Dermis blood vessel endothelial cell (primary cell): ENCODE data around the gene GRAMD2B. TPM values are rescaled to one million over a fixed set of nuclear protein-coding genes. Genes with fewer than 3 reads are reported as not detected.
A peak's percentile ranks its signal among the peaks of the same experiment; 100 is the strongest.
"Not testable (repeated sequence)": the region's sequence is repeated elsewhere in the genome, so short reads cannot be mapped to it uniquely, and the experiment has no call there.

ENCODE experiments used
- DNase-seq: peaks from one replicate; pipeline ENCODE4 v3.0.0; 2010
- total RNA-seq: library from RNA; depleted of rRNA; stranded (reverse); fragments of >200 nt; gene quantifications from 2 replicates; pipeline ENCODE4 v1.2.3, GENCODE V29; 2014

GRAMD2B gene
- total RNA-seq, 1 donor from 2014 or later = 7.3 TPM

DNA sequence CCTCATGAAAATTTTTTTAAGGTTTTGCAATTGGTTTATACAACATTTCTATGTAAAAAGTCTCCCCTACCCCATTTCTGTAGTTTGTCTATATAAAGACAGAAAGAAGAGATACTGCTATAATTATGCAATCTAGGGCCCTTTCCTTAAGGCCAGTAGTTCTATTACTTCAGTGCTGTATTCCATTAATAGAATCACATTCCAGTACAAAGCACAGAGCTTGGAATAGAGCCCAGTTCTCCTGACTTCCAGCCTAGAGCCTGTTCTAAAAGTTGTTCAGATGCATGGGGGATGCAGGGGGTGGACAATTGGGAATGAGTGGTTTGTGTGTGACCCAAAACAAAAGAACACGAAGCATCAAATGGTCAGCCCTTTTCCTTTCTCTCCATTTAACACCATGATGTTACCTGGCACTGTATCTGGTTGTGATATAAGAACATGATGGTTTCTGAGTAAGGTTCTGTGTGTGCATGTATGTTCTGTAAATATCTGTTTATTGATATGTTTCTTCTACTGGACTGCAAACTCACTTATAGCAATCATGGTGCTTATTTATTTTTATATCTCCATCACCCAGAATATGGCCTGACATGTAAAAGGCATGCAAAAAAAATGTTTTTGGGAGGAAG lies 8.2 kb upstream of the GRAMD2B start:
- DNase-seq = peak; percentile 1

DNA sequence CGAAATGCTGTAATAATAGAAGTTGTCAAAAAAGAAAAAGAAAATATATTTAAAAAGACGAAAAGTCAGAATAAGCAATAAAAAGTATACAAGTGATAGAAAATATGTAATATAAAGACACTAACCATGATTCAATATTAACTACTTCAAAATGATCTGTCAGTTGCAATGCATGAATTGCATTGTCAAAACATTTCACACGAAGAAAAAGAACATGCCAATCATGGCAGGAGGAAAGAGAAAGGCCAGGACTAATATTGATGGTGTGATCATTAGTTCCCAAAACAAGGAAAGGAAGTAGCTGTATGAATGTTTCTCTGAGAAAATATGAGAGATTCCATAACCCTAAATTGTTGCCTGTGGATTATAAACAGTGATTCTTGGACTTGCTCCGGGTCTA lies 7.4 kb upstream of the GRAMD2B start:
- DNase-seq = no peak

DNA sequence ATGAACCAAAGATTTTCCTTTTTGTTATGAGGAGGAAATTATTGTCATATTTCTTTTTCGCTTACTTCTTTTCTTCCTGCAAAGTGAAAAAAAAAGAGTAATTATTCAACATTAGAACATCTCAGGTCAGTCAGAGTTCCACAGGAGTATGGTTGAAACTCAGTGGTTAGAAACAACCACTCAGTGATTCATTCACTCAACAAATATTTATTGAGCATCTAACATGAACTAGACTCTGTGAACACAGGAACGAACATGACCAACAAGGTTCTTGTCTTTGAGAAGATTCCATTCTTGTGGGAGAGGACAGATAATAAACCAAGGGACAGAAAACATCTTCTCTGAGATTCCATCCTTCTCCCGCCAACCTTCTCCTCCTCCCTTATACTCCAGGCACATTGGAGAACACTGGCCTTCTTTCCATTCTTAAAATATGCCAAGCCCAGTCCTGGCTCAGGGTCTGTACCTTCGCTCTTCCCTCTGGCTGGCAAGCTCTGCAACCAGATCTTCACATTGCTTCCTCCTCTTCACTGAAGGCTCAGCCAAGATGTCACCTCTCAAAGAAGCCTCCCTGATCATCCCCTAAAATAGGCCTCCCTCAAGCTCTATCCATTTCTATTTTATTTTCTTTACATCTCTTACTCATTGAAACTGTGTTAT lies 6.8 kb upstream of the GRAMD2B start:
- no peak for DNase-seq

DNA sequence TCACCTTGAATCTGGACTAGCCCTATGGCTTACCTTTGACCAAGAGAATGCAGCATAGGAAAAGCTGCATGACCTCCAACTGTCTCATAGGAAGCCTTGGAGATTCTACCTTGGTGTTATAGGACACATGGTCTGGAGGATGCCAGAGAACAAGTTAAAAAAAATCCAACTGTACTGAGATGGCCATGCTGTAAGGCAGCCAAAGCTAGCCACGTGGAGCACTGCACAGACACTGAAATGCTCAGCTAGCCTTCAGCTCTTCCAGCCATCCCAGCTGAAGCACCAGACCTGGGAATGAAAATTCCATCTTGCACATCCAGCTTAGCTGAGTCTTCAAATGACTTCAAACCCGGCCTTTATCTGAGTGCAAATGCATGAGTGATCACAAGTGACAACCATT lies 6.0 kb upstream of the GRAMD2B start:
- no peak for DNase-seq

DNA sequence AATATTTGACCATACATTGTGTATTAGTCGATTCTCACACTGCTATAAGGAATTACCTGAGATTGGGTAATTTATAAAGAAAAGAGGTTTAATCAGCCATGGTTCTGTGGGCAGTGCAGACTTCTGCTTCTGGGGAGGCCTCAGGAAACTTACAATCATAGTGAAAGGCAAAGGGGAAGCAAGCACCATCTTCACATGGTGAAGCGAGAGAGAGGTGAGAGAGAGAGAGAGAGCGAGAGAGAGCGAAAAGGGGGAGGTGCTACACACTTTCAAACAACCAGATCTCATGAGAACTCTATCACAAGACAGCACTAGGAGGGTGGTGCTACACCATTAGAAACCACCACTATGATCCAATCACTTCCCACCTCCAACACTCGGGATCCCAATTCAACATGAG lies 4.1 kb upstream of the GRAMD2B start:
- DNase-seq = no peak

DNA sequence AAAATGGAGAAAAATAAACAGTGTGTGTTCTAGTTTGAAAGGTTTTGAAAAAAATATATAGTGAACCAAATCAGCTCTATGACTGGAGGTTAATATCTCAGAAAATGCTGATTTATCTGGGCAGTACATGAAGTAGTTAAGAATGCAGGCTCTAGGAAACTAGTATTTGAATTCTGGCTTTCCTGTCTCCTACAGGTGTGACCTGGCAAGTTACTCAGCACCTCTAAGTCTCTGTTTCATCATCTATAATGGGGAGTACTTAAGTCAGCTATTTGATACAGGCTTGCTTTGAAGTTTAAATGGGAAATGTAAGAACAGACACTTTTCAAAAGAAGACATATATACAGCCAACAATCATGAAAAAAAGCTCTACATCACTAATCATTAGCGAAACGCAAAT lies 5.2 kb downstream of the GRAMD2B start:
- no peak for DNase-seq

DNA sequence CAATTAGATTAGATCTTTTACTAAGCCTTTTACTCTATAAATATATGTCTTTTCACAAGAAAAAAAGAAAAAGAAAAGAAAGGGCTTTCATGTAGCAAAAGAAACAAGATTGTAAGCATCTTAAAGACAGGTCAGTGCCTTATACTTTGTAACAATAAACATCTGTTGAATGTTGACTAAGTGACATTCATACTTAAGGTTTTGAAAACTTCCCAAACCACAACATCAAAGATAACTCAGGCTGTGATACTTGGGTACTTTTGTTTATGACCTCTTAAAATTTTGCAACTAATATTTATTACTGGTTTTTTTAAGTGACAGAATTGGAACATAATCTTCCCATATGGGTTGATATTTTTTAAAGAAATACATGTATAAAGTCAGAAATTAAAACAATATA lies 7.4 kb downstream of the GRAMD2B start:
- DNase-seq = no peak

DNA sequence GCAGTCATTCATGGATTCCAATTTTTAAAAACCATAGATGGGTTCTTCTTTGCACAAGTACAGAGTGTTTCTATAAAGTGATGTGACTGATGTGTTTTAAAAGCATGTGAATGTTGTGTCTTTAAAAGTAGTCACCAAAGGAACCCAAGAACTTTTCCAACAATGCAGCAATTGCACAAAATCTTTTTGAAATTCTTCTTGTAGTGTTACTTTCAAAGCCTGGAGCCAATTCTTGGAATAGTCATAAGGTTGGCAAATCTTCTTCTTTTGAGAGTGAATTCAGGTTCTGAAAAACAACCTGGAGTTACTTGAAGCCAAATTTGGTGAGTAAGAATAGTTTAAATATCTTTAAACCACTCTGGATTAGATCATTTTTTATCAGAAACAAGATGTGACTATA lies 10.5 kb downstream of the GRAMD2B start:
- no peak for DNase-seq

DNA sequence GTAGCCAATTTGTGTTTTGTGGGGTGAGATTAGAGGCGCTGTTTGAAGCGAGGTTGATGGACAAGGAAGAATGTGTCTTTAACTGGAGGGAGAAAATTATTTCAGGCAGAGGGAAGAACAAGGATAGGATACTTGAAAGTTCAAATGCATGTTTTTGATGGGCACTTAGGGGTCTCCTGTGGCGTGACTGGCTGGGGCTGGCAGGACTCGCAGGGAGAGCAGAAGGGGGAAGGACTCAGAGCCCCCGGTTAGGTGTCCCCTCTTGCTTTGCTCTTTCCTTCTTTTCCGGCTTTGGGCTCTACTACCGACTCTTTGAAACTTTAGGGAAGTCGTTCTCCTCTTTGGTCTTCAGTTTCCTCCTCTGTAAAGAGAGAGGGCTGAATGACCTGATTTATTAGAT lies 12.1 kb downstream of the GRAMD2B start:
- DNase-seq = no peak

DNA sequence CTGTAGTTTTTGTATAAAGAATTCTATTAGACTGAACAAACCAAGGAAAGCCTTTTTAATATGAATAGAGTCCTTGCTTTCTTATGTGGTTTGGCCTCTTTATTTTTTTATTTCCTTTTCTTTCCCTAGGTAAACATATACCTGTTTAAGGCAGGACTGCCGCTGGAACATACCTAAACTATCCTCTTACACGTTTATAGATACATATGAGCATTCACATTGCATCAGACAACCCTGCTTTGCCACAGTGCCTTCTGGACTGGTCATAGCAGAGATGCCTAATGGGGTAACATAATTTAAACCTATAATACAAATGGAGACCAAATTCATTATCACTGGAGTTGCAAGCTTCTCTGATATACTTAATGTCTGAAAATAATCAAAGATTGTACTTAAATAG lies 12.5 kb downstream of the GRAMD2B start:
- no peak for DNase-seq

DNA sequence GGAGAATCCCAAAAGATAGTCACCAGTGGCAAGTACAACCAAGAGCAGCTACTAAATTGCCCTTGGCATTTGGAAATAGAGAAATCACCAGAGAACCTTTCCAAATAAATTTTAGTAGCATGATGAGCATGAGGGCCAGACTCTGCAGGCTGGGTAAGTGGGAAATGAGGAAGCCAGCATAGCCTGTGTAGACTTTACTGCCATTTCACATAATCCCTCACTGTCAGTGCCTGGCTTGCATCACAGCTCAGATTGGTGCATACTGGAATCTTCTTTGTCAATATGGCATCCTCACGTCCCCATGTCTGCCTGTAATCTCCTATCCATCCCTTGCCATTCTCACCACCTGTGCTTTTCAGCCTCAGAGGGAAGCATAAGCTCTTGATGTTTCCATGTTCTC lies 14.5 kb downstream of the GRAMD2B start:
- no peak for DNase-seq

DNA sequence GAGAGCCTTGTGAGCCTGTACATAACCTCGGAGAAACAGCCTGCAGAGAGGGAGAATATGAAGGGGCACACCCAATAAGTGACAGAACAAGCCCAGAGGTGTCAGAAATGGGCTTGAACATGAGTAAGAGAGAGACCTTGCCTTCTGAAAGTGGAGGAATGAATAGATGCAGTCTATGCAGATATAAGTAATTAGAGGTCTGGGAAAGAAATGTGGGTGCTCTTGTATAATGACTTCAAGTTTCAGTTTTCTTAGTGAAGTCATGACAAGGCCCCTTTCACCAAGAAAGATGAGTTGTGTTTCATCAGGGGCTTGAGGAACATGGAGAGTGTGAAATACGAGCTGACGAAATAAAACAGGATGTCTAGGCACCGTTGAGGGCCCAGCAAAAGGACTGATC lies 15.1 kb downstream of the GRAMD2B start:
- DNase-seq = no peak

DNA sequence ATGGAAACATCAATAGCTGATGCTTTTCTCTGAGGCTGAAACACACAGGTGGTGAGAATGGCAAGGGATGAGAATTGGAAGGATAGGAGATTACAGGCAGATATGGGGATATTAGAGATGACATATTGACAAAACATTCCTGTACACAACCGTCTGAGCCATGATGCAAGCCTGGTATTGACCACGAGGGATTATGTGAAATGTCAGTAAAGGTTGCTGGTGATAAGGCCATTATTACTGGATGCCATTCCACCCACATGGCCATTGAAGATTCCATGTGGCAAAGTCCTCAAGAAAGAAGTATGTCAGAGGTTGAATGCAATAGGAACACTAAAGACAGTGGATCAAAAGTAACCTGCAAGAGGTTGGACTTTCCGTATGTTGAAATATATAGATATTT lies 15.7 kb downstream of the GRAMD2B start:
- no peak for DNase-seq

DNA sequence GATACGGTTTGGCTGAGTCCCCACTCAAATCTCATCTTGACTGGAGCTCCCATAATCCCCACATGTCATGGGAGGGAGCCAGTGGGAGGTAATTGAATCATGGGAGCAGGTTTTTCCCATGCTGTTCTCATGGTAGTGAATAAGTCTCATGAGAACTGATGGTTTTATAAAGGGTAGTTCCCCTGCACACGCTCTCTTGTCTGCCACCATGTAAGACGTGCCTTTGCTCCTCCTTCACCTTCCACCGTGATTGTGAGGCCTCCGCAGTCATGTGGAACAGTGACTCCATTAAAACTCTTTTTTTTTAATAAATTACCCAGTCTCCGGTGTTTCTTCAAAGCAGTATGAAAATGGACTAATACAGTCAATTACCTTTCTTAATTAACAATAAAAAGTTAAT lies 16.5 kb downstream of the GRAMD2B start:
- not testable (repeated sequence) for DNase-seq

DNA sequence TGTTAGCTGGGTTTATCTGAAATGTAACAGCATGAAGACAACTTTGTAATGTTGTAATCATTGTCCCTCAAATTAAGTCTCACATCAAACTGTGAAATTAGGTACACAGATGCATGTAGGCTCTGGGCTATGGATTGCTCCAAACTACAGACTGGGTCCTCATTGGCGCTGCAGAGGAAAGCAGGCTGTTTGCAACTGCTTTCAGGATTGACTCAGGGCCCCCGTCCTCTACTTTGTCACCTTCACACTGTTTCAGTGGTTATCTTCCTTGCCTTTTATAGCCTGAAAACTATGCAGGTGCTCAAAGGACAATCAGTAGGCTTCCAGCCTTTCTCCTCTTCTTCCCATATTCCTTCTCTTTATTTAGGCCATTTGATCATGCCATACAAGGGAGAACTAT lies 18.0 kb downstream of the GRAMD2B start:
- DNase-seq = no peak

DNA sequence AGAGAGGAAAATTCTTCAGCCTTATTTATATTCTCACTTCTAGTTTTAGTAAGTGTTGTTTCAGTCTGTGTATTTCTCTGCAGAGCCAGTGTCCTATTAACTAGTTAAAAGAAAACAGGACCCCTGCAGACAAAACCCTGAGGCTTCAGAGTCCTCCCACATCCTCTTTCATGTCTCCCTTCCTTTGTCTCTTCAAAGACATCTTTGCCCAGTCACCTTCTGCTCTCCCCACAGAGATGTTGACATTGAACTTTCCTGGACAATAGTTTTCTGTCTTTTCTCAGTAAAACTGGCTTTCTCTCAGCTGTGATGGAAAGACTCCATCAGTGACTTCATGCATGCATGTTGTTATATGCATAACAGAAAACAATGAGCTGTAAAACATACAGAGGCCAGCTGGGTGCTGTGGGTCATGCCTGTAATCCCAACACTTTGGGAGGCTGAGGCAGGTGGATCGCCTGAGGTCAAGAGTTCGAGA lies 20.2 kb downstream of the GRAMD2B start:
- DNase-seq = no peak

DNA sequence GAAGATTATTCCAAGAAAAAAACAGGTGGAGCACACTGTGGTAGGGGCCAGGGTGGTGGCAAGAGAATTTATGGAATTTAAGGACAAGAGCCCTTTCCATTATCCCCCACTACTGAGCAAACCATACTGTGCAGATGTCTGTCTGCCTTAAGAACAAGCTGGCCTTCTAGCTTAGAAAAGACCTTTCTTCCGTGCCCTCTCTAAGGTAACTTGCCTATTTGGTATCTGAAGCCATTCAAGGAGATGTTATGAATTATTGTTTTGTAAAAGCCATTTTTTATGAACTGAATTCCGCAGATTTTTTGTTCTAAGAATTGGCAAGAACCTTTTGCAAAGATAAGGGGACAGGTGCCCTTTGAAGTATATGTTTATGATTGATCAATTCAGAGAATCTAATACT lies 20.9 kb downstream of the GRAMD2B start:
- no peak for DNase-seq

DNA sequence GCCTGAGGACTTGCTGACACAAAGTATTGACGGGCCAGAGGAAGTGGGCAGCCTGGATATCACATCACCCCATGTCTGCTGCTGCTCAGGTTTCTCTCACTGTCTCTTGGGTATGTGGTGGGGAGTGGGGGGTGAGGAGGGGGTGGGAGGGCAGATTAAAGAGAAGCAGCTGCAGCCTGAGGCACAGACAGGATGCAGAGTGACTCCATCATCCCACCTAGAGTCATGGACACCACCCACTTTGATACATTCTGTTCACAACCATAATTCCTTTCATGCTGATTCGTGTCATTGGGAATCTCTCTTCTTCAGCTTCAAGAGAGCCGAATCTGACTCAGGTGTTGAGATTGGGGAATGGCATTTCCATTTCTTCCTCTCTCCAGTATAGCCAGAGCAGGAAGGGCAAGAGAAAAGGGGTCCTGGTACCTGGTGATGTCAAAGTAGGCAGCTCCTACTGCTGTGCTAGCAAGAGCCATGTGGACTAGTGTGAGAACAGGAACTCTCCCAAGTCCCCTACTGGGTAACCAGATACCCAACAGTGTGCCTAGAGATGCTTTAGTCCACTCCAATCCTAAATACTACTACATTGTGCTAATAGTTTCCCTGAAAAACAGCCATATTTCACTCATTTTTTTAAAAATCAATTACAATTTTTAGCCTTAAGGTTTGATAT lies 22.4 kb downstream of the GRAMD2B start:
- DNase-seq = no peak

DNA sequence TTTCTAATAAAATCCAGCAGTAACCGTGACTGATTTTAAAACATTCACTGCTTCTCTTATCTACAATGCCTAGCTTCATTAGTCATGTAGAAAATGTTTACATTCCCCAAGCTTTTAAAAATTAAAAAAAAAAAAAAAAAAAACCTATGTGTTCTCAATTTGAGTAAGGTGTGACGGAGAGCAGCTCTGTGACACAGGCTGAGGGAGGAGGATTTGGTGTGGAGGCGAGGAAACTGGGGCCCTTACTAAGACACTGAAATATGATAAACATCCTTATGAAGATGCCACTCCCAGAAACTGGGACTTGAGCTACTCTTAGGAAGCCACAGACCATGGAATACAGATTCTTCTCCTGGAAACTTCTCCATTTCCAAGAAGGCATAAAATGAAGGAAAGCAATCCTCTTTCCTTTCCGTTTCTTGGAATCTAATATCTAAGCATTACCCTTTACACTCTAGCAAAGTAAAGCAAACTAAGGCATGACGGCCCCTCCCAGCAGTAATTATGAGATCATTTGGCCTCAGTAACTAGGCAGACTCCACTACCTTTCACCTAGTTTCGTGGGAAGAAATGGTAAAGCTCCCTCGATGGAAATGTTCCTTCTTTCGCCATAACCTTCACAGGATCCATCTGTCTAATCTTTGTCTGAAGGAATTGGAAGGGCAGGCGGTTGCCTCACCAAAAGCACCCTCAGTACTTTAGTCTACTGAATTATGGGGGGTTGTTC lies 23.5 kb downstream of the GRAMD2B start:
- no peak for DNase-seq

DNA sequence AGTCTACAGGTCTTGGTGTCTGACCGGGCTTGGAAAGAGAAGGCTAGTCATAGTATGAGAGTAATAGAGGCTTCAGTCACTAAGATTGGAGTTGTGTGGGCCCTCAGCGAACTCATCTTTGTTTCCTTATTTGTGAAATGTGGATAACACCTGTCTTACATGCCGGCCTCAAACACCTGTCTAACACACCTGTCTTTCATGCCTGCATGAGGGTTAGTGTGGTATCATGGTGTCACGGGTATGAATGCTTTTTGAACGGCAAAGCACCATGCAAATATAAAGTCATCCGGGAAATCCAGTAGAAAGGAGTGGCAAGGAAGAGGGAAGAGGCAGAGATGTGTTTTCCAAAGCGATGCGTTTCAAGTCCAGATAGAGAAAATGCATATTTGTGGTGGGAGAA lies 25.5 kb downstream of the GRAMD2B start:
- no peak for DNase-seq

DNA sequence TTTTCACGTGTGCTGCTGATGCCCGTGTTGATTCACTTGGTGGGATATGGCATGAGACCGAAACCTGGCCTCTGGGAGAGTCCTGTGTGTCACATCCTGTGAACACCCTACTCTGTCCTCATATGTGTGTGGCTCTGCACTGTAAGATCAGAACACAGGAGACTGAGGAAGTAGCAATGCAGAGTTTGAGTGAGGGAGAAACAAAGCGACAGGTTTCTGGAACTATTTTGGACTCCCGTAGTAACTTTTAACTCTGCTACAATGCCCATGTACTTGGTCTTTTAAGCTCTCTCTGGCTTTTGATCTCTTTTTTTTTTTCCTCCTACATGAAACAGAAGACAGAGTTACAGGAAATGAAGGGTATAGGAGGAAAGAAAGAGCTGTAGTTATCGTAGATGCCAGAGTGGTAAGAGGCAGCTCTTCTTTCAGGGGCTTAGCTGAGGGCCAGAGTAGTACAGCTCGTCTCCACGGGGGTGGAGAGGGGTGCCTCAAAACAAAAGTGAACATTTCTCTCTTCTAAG lies 26.6 kb downstream of the GRAMD2B start:
- peak; percentile 27 for DNase-seq

DNA sequence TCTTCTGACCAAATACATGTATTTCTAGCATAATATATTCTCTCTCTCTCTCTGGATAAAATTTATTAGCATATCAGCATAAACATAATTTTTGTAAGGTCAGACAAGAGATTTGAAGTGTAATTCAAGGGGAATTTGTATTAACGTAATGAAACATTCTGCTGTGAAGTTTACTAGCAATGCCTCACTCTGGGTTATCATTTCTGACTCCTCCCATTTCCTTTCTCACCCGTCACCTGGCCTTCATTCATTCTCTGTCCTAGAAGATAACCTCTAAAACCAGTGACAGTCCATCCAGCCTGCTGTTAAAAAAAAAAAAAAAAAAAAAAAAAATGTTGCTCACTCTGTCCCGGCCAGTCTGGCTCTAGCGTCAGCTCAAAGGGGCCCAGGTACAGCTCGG lies 27.1 kb downstream of the GRAMD2B start:
- no peak for DNase-seq

DNA sequence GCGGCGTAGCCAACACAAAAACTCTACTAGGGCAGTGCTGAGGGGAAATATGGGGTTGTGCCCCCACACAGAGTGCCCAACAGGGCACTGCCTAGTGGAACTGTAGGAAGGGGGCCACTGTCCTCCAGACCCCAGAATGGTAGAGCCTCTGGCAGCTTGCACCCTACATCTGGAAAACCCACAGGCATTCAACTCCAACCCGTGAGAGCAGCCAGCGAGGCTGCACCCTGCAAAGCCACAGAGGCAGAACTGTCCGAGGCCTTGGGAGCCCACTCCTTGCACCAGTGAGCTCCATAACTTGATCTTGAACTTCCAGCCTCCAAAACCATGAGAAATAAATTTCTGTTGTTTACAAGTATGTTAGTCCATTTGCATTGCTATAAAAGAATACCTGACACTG lies 27.7 kb downstream of the GRAMD2B start:
- no peak for DNase-seq
